ENCODE measurements around the gene CYTH4.

The CYTH4 gene

DNA sequence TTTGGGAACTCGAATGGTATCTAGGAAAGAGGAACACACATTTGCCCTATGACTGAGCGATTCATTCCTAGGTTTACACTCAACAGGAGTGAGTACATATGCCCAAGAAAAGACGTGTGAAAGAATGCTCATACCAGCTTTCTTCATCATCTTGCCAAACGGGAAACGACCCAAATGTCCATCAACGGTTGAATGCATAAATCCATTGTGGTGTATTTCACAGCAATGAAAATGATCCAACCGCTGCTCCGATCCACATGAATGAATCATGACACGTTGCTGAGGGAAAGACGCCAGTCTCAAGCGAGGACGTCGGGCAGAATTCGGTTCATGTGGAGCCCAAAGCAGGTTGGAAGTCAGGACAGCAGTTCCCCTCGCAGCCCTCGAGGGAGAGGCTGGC, 71.5 kb downstream of the CYTH4 start:
- no peak for DNase-seq

DNA sequence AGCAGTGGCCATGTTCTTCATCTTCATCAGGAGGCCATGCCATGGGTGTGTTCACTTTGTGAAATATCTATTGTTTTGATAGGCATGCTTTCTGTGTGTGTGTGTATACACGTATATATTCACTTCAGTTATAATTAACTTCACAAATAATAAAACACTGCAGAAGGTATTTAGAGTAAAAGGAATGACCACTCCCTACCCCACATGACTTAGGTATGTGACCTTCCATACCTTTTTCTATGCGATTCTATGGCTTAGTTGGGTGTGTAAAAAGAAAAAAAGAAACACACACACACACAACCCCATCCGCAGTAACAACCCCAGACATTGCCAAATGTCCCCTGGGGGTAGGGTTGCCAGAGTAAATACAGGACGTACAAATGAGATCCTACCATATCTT, 72.0 kb downstream of the CYTH4 start:
- DNase-seq: no peak

DNA sequence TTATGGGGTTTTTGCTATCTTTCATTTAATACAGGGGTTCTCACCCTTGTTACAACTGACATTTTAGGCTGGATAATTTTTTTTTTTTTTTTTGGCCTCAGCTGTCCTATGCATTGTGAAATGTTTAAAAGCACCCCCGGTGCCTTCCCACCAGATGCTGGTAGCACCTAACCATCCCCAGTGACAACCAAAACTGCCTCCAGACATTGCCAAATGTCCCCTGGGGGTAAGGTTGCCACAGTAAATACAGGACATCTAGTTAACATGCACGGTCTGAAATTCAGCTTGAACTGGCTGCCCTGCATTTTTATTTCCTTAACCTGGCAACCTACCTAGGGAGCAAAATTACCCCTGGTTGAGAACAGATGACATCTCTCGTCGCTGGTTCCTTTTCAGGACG, 72.4 kb downstream of the CYTH4 start:
- DNase-seq: no peak

DNA sequence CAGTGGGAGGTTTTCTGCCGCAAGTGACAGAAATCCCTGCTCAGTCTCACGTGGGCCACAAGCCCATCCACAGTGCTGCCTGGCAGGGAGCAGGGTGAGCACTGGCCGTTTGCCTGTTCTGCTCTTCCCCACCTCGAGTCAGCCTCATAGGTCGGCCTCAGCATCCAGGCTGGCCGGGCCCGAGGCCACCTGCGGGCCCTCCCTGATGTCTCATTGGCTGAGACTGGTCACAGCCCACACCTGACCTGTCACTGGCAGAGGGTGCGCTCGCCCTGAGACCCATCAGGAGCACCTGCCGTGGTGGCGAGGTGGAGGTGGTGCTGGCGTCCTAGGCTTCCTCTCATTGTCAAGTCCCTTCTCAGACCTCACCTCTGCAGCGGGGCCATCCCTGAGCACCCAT, 72.9 kb downstream of the CYTH4 start:
- DNase-seq: no peak

DNA sequence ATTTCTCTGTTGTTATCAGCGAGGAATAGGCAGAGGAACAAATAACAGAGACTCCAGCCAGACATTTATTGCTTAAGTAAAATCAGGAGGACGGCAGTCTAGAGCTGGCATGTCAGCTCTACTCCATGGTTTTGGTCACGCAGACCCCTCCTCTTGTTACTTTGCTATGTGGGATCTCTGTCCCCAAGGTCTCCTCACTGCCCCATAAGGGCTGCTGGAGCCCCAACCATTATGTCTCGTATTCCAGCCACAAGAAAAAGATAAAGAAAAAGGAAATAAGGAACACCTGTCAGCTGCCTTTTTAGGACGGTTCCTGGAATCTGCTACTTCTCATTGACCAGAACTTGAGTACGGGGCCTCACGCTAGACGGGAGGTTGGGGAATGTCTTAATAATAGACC, 74.6 kb downstream of the CYTH4 start:
- no peak for DNase-seq

DNA sequence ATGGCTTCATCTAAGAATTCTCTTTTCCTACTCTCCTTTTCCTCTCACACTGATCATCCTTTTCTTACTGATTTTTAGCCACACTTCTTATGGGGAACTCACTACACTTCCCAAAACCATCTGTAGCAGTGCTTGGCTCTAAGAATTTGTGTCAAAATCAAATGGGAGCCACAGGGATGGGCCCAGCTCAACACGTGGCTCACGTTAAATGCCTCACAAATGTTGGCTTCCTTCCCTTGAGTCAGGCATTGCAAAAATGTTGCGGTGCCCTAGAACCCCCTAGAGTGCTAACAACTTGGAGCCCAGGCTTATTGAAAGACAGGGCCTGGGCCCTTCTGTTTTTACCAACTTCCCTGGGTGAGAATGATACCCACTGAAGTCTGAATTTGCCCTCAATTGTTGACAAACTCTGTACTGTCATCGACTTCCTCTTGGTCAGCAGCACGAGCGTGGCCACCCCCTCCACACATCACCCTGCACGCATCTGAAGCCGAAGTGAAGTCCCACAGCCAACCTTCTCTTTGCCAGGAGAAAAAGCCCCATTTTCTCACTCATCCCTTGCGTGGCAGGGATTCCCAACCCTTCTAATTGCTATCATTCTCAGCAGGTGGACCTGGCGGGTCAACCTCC, 75.3 kb downstream of the CYTH4 start:
- DNase-seq: no peak

DNA sequence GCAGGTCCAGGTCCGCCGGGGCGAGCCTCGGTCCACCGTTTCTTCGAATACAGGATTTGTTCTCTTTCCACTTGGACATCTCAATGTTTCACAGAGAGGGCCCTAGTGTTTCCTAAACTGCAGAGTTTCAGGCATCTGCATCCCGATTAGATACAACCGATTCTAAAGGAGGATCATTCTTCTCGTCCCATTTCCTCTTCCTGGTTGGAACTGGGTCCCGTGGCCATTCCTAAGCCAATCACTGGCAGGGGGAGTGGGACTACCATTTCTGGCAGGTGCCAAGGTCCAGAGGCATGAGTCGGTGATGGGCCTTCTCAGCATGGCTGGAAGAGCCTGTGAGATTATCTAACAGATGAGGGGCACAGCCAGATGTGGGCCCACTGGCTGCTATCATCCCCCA, 76.1 kb downstream of the CYTH4 start:
- DNase-seq: no peak

DNA sequence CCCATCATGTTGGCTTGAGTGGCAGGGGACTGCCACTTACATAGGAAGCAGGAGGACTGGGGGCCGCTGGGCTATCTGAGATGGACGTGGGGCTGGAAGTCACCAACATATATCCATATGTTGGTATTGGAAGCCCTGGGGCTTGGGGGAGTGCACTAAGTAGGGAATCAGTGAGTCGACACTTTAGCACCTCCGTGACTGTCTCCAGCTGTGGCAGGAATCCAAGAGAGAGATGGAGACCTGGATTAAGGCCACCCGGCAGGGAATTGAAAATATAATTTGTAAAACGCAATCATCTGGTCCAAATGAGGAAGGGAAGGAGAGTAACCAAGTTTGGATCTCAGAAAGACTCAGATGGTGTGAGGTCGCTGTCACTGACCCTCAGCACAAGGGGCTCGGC, 76.6 kb downstream of the CYTH4 start:
- no peak for DNase-seq

DNA sequence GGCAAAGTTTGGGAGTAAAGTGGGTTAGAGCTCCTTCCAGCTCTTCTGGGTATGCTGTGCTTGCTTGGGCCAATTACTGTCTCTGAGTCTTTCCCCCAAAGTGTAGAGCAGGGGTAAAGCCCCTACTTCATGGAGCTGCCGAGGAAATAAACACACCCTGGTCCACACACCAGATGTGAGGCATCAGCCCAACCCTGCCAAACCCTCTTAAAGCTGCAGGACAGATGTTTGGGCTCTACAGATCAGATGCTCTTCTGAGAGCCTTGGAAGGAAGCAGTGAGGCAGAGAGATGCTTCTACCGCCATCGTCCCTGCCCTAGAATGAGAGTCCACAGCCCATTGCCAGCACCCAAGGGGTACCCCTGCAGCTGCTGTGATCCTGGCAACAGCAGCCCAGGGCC, 80.3 kb downstream of the CYTH4 start:
- no peak for DNase-seq

DNA sequence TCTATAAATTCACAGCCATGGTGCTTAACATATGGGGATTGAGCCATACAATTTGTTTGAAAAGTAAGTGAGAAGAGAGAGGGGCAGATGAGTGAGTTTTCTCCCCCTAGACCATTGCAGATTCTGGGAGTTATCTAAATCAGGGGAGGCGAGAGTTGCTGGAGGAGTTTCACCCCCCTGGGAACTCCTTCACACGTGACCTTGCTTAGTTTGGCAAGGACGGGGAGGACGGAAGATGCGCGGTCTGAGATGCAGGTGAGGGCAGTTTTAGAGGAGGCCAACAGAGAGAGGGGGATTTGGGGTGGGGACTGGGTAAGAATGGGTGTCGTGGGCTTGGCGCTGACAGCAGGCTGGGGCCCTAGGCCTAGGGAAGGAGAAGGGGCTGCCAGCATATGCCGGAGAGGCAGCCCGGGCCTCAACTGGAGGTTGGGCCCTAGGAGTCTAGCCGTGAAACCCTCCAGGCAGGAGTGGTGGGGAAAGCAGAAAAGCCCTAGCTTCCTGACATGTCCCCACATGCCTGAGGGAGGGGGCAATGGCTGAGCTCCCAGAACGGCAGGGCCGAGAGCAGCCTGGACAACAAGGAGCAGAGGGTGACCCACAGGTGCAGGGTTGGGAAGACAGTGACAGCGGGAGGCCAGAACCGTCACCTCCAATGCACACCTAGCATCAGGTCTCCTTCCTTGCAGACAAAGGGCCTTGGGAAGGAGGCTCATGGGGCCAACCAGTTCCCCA, 81.1 kb downstream of the CYTH4 start:
- DNase-seq: no peak

All from activated CD4-positive, alpha-beta T cell treated with anti-CD3 and anti-CD28 coated beads for 48 hours (primary cell).